ENCODE results near the gene FHL3. TPM values are rescaled to one million over a fixed set of nuclear protein-coding genes. Genes with fewer than 3 reads are reported as not detected.

FHL3 gene
- total and polyA plus RNA-seq, 2 of the 8 experiments (the other 6 are each of a cell fraction or from before 2014, with no cell fraction given): 14.3 to 35.6 TPM

DNA sequence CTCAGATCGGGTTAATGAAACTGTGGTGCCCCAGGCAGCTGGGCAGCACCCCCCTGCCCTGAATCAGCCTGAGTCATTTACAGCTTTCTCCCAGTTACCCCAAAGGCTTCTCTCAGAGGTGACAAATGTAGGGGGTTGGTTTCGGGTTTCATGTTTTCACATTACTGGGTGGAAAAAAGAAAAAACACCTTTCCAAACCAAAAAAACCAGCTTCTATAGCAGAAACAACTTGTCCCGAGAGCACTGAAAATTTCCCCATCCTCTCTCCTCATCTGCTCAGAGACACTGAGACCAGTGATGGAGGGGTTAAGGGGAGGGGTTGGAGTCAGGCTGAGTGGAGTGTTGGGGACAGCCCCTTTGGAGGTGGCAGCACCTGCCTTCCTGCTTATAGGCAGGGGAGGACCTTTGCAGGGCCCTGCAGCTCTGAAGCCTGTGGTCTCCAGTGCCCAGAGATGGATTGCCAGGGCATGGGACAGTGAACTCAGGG is 22.8 kb upstream of the FHL3 start:
- no peak for TF ChIP-seq TAF1 (IDR thresholded peaks at IDR 0.05; ENCODE audit: low read depth, low read length)
- TF ChIP-seq KDM1A (IDR thresholded peaks at IDR 0.05; ENCODE audit: borderline replicate concordance, low read length): no peak
- no peak for TF ChIP-seq SP4 (IDR thresholded peaks at IDR 0.05; ENCODE audit: low read length)
- no peak for TF ChIP-seq CHD2 (IDR thresholded peaks at IDR 0.05; ENCODE audit: low read length)
- TF ChIP-seq FOSL1 (IDR thresholded peaks at IDR 0.05; ENCODE audit: insufficient read depth, low read depth, low read length): no peak
- TF ChIP-seq SIRT6 (IDR thresholded peaks at IDR 0.05; ENCODE audit: low read length): no peak
- TF ChIP-seq GTF2F1 (IDR thresholded peaks at IDR 0.05; ENCODE audit: borderline replicate concordance, low read depth, low read length): no peak
- TF ChIP-seq USF2 (IDR thresholded peaks at IDR 0.05; ENCODE audit: low read length): no peak
- Histone ChIP-seq H3K9me3 (ENCODE audit: insufficient read depth in 2 of 2, low read depth in 1 of 2, low read length in 1 of 2) (no peaks in the 10 kb centered on the region), H3K4me2 (ENCODE audit: insufficient read depth in 1 of 2, low read depth in 2 of 2, low read length in 2 of 2) (peak overlapping the region; percentile 36 to 57; a peak in 1 of 4 replicates), H3K9ac (replicated peaks in 1 of 4; ENCODE audit: extremely low read depth in 1 of 4, low read depth in 3 of 4, low read length in 3 of 4) (no peak overlapping the region), H3K18ac (ENCODE audit: extremely low read depth, low read length) (no peak overlapping the region), H4K20me1 (replicated peaks in 1 of 2; ENCODE audit: control insufficient read depth in 1 of 2, insufficient read depth in 2 of 2, low read length in 2 of 2) (peaks cover 0 to 2% of the 10 kb centered on the region in 2 experiments), H2BK12ac (ENCODE audit: low read depth, low read length) (no peak overlapping the region), H3K4me1 (replicated peaks in 1 of 4; ENCODE audit: control insufficient read depth in 3 of 4, insufficient read depth in 4 of 4, low read length in 3 of 4) (peaks cover 12 to 36% (median 25%) of the 10 kb centered on the region in 4 experiments), H3K14ac (ENCODE audit: insufficient read length) (no peak overlapping the region), H4K5ac (ENCODE audit: insufficient read length, low read depth, low read length) (no peak overlapping the region), H2BK120ac (replicated peaks; ENCODE audit: low read depth, low read length) (no peak overlapping the region), H2AK5ac (ENCODE audit: low read depth, low read length) (no peak overlapping the region), H3K4me3 (ENCODE audit: extremely low read depth in 1 of 4, insufficient read depth in 2 of 4, low read depth in 3 of 4, low read length in 4 of 4) (no peak overlapping the region), H2BK20ac (ENCODE audit: low read length) (no peak overlapping the region), H2BK5ac (ENCODE audit: low read depth, low read length) (peak overlapping the region; percentile 6; the same call in 1 of the 2 replicates), H3K36me3 (ENCODE audit: control insufficient read depth in 2 of 4, insufficient read depth in 4 of 4, low read length in 3 of 4) (peaks cover 17 to 24% (median 20%) of the 10 kb centered on the region in 4 experiments), H3K27ac (ENCODE audit: low read depth, low read length) (no peak overlapping the region), H3K23me2 (ENCODE audit: low read depth, low read length) (no peaks in the 10 kb centered on the region), H4K8ac (ENCODE audit: extremely low read depth, insufficient read depth, low read length) (no peak overlapping the region), H4K91ac (replicated peaks; ENCODE audit: insufficient read length, low read length) (no peak overlapping the region), H2AFZ (ENCODE audit: low read length) (no peak overlapping the region), H3K79me1 (ENCODE audit: low read depth, low read length) (no peaks in the 10 kb centered on the region), H3K27me3 (replicated peaks in 1 of 4; ENCODE audit: control insufficient read depth in 3 of 4, extremely low read depth in 1 of 4, insufficient read depth in 3 of 4, low read length in 3 of 4) (no peaks in the 10 kb centered on the region), H3K56ac (replicated peaks; ENCODE audit: insufficient read length, low read depth, low read length) (no peak overlapping the region), H3K23ac (ENCODE audit: insufficient read length) (no peak overlapping the region), H3K4ac (replicated peaks; ENCODE audit: insufficient read length, low read depth, low read length) (no peak overlapping the region), H3K79me2 (ENCODE audit: control insufficient read depth in 1 of 2, insufficient read depth in 2 of 2, low read length in 2 of 2) (no peaks in the 10 kb centered on the region), H2BK15ac (ENCODE audit: low read length) (0 out of 2 replicates have a peak overlapping the region, but pooled peaks have one; percentile 62)
- FAIRE-seq: no peak
- no peak for DNase-seq (ENCODE audit: low read depth in 1 of 2, low spot score in 2 of 2)
- WGBS, 2 experiments (ENCODE audit: extremely low coverage in 1 of 2, insufficient coverage in 1 of 2, insufficient read length in 1 of 2, insufficient replicate concordance in 2 of 2, low coverage in 1 of 2, low lambda C conversion rate in 2 of 2, missing lambda C conversion rate in 1 of 2): 68% methylated on average over 3 of the region's 3 CpGs; no CpG with 5 or more reads in 1 of the 2 experiments
- CTCF ChIA-PET (ENCODE audit: partially characterized antibody): interaction anchor here (0.6 to 7.2 kb wide), 36 partner anchors 9 to 817 kb away, joined by 3 to 88 read pairs (median 4); no protein-coding TSS in a partner anchor
- POLR2A ChIA-PET (ENCODE audit: partially characterized antibody): interaction anchor here (0.9 to 6.3 kb wide), 8 partner anchors 13 to 259 kb away, joined by 3 to 59 read pairs (median 7); partner anchors contain the start of genes POU3F1 and UTP11
